Stimulated activated CD8-positive, alpha-beta memory T cell treated with anti-CD3 and anti-CD28 coated beads, Interleukin-15, amount 100 ng/mL, for 4 hours (primary cell): ENCODE results near the gene ATP13A3.

Experiments
- DNase-seq, 2 donors: peaks; one replicate each; pipeline ENCODE4 v3.0.0-alpha.2; 2020; ENCODE audit warnings: low read depth in 2 of 2

ATP13A3 gene

DNA sequence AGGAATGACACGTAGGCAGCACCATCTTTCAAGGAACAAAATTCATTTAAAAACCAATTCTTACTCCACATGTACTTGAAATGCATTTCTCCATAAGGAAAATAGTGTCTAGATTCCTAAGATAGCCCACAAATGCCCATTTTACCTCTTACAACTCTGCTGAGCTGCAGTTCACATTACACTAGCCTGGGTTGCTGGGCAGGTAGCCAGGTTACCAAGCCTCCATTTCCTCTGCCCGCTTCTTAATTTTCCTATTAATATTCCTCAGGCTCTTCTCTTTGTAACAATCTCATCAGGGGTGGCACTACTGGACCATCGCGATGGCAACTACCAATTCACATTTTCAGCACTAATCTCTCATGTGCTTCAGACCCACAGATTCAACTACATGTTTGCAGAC, 10.8 kb downstream of the ATP13A3 start:
- DNase-seq = no peak

DNA sequence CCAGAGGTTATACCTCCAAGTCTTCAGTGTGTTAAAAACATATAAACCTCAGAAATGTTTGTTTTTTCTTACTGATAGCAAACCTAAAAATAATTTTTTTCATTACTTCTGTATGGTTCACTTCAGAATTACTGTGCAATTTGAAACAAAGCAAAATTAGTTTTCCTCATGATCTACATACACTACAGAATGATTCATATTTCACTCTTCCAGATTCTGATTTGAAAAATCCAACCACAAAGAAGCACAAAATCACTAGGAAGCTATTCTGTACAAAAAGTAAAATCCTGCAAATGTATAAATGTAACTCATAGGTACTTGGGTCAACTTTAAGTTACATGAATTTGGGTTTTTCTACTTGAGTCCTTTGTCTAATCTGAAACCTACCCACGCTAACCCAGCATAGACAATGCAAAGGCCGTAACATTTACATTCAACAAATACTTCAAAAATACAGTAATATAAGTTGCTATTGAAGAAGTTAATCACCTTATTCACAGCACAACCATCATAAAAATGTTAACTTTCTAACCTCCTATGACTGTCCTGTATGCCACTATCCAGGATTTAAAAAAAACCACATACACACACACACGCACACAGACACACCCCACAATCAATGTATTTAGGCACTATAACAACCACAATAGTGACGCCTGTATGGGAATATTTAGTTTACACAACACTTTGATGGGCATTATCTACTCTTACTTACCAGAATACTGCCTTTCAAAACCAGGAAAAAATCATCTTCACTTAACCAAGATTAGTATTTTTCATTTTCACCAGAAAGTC, 11.5 kb downstream of the ATP13A3 start:
- no peak for DNase-seq

- DNase-seq = no peak
Measured at GRCh38 chr3:194474675-194475074, 12.1 kb downstream of the ATP13A3 start.

GRCh38 chr3:194472290-194472920, 14.4 kb downstream of the ATP13A3 start:
- DNase-seq = no peak

DNA sequence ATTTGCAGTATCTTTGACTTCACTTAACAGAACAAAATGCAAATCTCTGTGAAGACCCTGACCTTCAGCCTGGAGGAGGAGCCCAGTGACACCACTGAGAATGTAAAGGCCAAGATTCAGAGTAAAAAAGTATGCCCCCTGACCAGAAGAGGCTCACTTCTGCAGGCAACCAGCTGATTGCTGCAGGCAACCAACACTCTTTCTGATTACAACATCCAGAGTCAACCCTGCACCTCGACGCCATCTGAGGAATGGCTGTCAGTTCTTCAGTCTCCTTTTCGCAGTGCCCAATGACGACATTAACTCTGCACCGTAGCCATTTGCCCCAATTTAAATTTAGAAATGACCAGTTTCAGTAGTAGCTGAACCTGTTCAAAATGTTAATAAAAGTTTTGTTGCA, 14.9 kb downstream of the ATP13A3 start:
- DNase-seq = no peak

DNA sequence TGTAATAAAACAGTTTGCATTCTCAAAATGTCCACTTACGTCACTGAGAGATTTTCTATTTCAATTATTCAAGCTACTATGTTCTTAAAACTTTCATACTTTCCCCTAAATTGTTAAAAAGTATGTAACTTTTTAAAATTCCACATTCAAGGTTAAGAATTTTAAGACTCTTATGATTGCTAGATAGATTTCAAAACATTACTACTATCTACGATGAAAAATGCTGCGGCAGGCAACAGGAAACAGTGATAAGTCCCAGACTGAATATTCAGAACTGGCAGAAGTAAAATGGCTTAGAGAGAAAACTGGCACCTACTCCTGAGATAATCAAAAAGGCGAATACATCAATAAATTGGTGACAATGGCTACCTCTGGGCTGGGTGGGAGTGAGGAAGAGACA, 16.2 kb downstream of the ATP13A3 start:
- DNase-seq = no peak

GRCh38 chr3:194469977-194470376, 16.8 kb downstream of the ATP13A3 start:
- DNase-seq = no peak

DNA sequence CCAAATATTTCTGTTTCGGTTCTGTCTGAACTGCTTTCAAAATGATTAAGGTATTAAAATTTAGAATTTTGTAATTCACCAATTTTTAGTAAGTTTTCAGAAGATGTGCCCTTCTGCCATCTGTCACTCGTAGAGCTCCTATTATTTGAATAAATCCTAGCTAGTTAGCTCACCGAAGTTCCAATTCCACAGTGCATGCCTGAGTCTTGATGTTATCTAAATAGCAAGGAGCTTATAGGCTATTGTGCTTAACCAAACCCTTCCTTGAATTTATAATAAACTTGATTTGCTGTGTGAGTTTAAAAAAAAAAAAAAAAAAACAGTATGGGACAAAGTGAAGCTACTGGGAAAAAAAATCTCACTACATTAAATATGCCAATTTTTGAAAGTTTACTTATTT, 18.7 kb downstream of the ATP13A3 start:
- DNase-seq = no peak

DNA sequence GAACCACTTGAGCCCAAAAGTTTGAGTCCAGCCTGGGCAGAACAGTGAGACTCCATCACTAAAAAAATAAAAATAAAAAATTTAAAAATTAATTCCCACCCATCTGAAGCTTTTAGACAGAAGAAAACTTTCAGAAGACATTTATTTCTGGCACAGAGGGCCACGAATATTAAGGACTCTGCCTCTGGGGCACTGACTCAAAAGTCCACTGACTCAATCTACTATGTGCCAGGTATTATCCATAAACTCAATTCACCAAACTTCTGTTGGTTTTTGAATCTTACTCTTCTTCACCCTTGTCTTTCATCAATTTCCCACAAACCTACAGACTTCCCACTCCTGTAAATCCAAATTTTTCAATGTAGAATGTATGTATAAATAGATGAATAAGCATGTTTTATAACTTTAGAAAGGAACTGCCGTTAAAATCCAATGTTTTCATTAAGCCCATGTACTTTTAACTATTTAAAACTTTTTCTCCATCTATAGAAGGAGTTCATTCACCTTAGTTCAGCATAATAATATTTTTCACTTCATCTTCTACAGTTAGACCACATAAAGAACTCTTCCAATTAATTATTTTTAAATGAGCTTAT, 19.9 kb downstream of the ATP13A3 start:
- no peak for DNase-seq

DNA sequence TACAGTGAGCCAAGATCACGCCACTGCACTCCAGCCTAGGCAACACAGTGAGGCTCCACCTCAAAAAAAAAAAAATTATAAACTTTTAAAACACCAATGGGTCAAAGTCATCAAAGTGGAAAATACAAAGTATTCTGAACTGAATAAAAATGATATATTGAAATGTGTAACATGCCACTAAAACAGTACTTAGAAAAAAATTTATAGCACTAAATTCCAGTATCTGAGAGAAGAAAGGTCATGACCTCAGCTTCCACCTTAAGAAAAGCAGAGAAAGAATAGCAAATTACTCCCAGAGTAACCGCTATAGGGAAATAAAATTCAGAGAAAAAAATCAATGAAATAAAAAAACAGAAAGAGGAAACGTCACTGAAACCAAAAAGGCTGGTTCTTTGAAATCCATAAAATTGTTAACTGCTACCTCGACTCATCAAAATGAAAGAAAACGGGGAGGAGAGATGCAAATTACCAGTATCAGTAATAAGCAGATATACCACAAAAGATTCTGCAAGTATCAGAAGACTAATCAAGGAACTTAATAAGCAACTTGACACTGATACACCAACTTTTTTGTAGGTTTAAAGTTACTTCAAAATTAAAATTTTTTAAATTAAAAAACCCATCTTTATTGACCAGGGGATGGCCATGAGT, 20.8 kb downstream of the ATP13A3 start:
- no peak for DNase-seq

DNA sequence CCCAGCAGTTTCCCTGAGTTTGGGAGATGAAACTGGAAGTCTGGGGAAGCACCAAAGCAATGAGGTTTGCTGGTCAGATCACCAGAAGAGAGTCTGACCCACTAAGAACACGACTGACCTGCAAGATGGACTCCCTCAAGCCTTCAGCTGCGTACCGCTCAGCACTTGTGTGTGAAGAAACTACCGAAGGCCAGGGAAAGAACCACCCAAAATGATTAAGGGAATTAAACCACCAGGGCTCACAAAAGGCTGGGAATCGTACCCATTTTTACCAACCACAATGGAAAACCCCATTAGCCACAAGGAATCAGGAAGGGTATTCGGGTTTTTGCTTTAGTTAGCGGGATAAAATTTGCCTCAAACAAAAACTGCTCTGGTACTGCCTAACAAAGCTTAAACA, 21.6 kb downstream of the ATP13A3 start:
- DNase-seq = no peak

GRCh38 chr3:194464692-194465091, 22.1 kb downstream of the ATP13A3 start:
- no peak for DNase-seq

- DNase-seq = no peak
Measured at GRCh38 chr3:194462936-194463335, 23.9 kb downstream of the ATP13A3 start.

- no peak for DNase-seq
Measured at GRCh38 chr3:194460566-194460965, 26.2 kb downstream of the ATP13A3 start.

GRCh38 chr3:194458131-194458530, 28.7 kb downstream of the ATP13A3 start:
- DNase-seq = no peak

DNA sequence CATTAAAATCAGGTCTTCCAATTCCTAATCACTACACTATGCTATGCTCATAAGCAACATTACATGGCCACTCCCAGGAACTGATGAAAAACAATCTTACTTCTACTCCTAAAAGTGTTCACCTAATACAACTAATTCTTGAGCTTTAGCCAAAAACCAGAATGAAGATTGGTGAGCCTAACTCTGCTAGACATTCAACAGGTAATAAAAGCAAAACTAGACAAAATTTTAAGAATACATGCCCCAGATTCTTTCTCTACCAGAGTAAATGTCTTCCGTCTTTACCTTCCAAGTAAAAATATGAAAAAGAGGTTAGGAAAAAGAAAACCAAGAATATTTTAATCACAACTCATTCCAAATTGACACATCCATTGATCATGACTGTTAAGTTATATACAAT, 31.3 kb downstream of the ATP13A3 start:
- DNase-seq = no peak

- no peak for DNase-seq
Measured at GRCh38 chr3:194450341-194450740, 36.5 kb downstream of the ATP13A3 start.

DNA sequence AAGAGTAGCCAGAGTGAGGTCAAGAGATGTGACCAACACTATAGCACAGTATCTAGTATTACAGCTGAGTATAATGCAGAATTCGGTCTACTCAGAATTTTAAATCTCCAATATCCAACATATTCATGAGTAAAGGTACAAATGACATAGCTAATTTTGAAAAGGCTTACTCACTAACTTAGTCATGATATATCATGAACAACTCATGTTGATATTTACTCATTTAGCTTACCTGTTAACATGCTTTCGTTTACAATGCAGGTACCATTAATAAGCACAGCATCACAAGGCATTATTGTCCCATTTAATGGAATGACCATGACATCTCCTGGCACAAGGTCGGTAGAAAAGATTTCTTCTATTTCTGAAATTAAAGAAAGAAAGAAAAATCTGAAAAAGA, 36.9 kb downstream of the ATP13A3 start:
- DNase-seq = no peak

DNA sequence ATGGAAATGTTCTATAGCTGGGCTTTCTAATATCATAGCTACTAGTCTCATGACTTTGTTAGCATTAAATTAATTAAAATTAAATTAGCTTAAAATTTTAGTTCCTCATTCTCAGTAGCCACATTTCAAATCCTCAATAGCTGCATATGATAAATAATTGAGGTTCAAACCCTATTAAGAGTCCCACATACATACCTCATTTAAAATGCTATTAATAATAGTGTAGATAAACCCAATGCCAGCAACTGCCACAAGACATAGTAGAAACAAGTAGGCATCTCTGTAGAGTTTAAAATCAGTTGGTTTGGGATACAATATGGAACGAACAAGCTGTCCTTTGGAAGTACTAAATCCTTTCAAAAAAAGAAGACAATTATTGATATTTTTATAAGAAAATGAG, 39.1 kb downstream of the ATP13A3 start:
- no peak for DNase-seq

- DNase-seq = no peak
Measured at GRCh38 chr3:194447161-194447560, 39.6 kb downstream of the ATP13A3 start.

- no peak for DNase-seq
Measured at GRCh38 chr3:194446754-194447153, 40.0 kb downstream of the ATP13A3 start.

DNA sequence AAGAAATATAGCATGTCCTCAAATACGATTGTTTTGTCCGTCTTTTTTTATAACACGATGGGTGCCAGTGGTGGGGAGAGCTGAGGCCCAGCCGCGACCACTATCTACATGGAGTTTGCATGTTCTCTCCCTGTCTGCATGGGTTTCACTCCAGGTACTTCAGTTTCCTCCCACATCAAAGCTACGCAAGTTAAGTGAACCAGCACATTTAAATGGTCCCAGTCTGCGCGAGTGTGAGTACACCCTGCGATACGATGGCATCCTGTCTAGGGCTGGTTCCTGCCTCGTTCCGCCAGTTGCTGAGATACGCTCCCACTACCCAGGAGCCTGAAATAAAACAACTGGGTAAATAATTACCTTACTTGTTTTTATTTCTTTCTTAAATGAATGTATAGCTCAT, 40.6 kb downstream of the ATP13A3 start:
- no peak for DNase-seq

DNA sequence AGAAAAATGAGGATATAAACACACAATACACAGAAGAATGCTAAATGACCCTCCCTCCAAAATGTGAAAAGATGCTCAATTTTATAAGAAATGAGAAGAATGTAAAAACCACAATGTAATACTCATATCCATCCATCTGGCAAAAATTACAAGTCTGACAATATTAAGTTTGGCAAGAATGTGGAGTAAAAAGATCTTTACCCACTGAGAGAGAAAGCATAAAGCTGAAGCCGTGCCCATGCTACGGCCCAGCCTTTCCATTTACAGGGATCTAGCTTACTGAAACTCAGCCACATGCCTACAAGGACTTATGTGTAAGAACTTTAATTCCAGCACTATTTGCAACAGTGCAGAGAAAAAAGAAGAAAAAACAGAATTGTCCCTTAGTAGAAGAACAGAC, 42.9 kb downstream of the ATP13A3 start:
- no peak for DNase-seq
